Ascending aorta (tissue), 2 donors: ENCODE measurements around the gene SAFB2. TPM values are rescaled to one million over a fixed set of nuclear protein-coding genes. Genes with fewer than 3 reads are reported as not detected.

Source experiments
- DNase-seq, 2 donors: peaks; one replicate each; pipeline ENCODE4 v3.0.0-alpha.2; 2019; ENCODE audit warnings: low spot score in 2 of 2
- H3K27ac ChIP-seq, 2 donors: fragments of 200-600 bp; sonication (generic); one replicate each; pipeline ENCODE4 v1.5.1; 2016 to 2017; ENCODE audit warnings: mild to moderate bottlenecking in 1 of 2
- H3K27me3 ChIP-seq: fragments of 200-600 bp; sonication (generic); one replicate; pipeline ENCODE4 v1.5.1; 2017
- H3K36me3 ChIP-seq, 2 donors: fragments of 200-600 bp; sonication (generic); one replicate each; pipeline ENCODE4 v1.5.1; 2016
- H3K4me1 ChIP-seq, 2 donors: fragments of 200-600 bp; sonication (generic); one replicate each; pipeline ENCODE4 v1.5.1; 2016 to 2017; ENCODE audit warnings: mild to moderate bottlenecking in 1 of 2
- H3K4me3 ChIP-seq, 2 donors: fragments of 200-600 bp; sonication (generic); one replicate each; pipeline ENCODE4 v1.5.1; 2016 to 2017; ENCODE audit warnings: mild to moderate bottlenecking in 1 of 2
- H3K9me3 ChIP-seq, 2 donors: fragments of 200-600 bp; sonication (generic); one replicate each; pipeline ENCODE4 v1.5.1; 2016
- intact Hi-C: fragments of 100-400 bp; cut with DNase I; formaldehyde crosslinking; loops from one replicate; pipeline ENCODE4 v1.15.1; 2023
- total RNA-seq: library from RNA; depleted of rRNA; stranded (reverse); fragments of >200 nt; gene quantifications from one replicate; pipeline ENCODE4 v1.1.0, GENCODE V29; 2016
- TF ChIP-seq, protein P1 (sequence below), 3 experiments: fragments of 200-600 bp in 2 of 3; fragments of 450-650 bp in 1 of 3; sonication (generic) in 2 of 3; IDR thresholded peaks; one replicate each; pipeline ENCODE4 v1.5.1; 2016 to 2019; ENCODE audit warnings: antibody characterized with exemption in 3 of 3, mild to moderate bottlenecking in 1 of 3, moderate library complexity in 1 of 3

Gene SAFB2
- total RNA-seq, 1 donor from 2014 or later: 10.7 TPM

DNA sequence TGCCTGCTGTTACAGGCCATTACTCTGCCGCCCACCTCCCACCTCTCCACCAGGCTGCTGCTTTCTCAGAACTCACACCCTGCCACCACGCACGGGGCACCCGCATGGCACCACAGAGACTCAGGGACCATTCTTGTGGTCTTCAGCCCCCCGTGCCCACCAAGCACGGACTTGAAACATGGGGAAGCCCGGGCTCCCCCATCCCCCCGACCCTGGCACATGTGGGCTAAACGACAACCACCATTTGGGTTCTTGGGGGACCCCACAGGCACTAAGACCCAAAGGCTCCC is 31.8 kb downstream of the SAFB2 start:
- TF ChIP-seq, protein P1, sequence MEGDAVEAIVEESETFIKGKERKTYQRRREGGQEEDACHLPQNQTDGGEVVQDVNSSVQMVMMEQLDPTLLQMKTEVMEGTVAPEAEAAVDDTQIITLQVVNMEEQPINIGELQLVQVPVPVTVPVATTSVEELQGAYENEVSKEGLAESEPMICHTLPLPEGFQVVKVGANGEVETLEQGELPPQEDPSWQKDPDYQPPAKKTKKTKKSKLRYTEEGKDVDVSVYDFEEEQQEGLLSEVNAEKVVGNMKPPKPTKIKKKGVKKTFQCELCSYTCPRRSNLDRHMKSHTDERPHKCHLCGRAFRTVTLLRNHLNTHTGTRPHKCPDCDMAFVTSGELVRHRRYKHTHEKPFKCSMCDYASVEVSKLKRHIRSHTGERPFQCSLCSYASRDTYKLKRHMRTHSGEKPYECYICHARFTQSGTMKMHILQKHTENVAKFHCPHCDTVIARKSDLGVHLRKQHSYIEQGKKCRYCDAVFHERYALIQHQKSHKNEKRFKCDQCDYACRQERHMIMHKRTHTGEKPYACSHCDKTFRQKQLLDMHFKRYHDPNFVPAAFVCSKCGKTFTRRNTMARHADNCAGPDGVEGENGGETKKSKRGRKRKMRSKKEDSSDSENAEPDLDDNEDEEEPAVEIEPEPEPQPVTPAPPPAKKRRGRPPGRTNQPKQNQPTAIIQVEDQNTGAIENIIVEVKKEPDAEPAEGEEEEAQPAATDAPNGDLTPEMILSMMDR (IDR thresholded peaks at IDR 0.05): no peak
- peaks cover 0 to 8% of the 10 kb centered on the region in 2 donors for H3K4me1 ChIP-seq

DNA sequence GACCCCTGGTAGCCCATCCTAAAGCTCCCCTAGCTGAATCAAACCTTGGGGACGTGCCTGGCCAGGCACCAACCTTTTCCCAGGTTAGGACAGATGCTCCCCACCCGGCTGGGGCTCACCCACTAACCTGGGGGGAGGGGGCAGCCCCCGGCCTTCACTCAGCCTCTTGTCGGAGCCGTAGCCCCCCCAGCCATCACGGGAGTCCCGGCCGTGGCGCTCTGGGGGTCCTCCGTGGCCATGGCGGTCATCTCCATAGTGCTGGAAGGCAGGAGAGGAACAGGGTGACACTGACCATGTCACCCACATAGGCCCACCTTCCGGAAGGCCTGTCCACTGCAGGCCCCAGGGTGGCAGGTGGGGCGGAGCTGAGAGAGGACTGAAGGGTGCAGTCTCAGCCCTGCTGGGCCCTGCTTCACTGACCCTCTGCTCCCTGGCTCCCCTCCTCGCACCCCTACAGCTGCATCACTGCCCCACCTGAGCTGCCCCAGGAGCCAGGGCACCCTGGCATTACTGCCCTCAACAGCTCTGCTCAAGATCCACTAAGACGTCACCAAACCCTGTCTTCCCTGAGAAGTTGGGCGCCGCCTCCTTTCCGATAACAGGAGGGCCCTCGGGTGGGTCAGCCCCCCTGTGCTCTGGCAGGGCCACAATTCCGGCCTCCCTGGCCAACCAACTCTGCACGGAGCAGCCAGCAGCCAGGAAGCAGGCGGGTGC is 32.3 kb downstream of the SAFB2 start:
- H3K4me3 ChIP-seq: no peak overlapping the region
- TF ChIP-seq, protein P1 (IDR thresholded peaks at IDR 0.05): no peak
- H3K27me3 ChIP-seq: no peaks in the 10 kb centered on the region
- no peak overlapping the region for H3K27ac ChIP-seq
- H3K36me3 ChIP-seq: peaks cover 81 to 89% of the 10 kb centered on the region in 2 donors
- no peaks in the 10 kb centered on the region for H3K9me3 ChIP-seq
- DNase-seq: no peak
- peaks cover 0 to 12% of the 10 kb centered on the region in 2 donors for H3K4me1 ChIP-seq
- intact Hi-C loops: no loop called here

More for the DNA sequence above, 31.8 kb downstream of the SAFB2 start:
- intact Hi-C loops: no loop called here
- Histone ChIP-seq H3K4me3 (no peak overlapping the region), H3K36me3 (peaks cover 86 to 94% of the 10 kb centered on the region in 2 donors), H3K27ac (no peak overlapping the region), H3K9me3 (no peaks in the 10 kb centered on the region), H3K27me3 (no peaks in the 10 kb centered on the region)
- no peak for DNase-seq

DNA sequence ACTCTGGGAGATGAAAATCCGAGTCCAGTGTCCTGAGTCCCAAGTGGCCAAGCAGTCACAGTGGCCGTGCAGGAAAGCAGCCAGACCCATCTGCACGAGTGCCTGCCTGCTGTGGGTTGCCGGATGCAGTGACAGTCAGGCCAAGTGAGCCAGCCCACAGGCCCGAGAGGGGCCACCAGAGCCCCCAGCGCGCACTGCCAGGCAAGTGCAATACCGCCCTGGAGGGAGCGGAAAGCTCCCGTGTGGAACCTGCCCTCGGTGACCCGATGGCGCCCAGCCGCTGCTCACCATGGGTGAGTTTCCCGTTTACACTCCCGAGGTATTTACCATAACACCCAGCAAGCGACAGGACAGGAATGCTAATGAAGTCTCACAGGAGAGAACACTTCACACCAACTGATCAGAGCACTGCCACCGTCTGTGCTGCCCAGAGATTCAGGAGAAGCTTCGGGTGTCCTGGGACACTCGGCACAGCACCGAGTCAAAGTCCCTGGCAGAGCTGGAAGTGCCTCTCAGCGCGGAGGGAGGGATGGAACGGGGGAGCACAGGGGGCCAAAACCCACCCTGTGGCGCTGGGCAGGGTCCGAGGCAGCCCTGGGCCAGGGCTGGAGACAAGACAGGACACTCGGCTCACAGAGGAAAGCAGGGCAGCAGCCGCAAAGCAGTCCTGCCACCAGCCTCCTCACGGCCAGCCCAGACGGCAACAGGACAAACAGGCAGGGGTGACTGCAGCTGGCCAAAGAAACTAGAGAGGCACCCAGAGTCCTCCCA is 33.5 kb downstream of the SAFB2 start:
- intact Hi-C loops: no loop called here
- Histone ChIP-seq H3K9me3 (no peaks in the 10 kb centered on the region), H3K27ac (no peak overlapping the region), H3K36me3 (peaks cover 69 to 80% of the 10 kb centered on the region in 2 donors), H3K27me3 (no peaks in the 10 kb centered on the region), H3K4me1 (peaks cover 0 to 12% of the 10 kb centered on the region in 2 donors), H3K4me3 (no peak overlapping the region)
- TF ChIP-seq, protein P1 (IDR thresholded peaks at IDR 0.05): no peak
- no peak for DNase-seq

DNA sequence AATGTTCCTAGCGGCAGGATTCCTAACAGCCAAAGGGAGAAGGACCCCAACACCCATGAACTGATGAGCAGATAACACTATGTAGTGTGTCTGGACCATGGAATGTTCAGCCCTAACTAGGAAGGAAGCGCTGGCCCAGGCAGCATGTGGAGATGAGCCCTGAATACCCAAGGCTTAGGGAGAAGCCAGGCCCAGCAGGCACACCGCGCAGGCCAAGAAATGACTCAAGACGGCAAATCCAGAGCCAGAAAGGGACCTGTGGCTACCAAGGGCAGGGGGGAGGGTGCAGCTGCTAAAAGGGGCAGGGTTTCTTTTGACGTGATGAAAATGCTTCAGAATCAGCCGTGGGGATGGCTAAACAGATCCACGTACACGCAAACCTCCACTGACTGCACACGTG is 34.1 kb downstream of the SAFB2 start:
- H3K36me3 ChIP-seq: peaks cover 63 to 78% of the 10 kb centered on the region in 2 donors
- peaks cover 0 to 12% of the 10 kb centered on the region in 2 donors for H3K4me1 ChIP-seq
- TF ChIP-seq, protein P1 (IDR thresholded peaks at IDR 0.05): no peak
- H3K4me3 ChIP-seq: no peak overlapping the region
- H3K27me3 ChIP-seq: no peaks in the 10 kb centered on the region
- H3K9me3 ChIP-seq: no peaks in the 10 kb centered on the region
- no peak overlapping the region for H3K27ac ChIP-seq
- DNase-seq: no peak
- intact Hi-C loops: no loop called here

DNA sequence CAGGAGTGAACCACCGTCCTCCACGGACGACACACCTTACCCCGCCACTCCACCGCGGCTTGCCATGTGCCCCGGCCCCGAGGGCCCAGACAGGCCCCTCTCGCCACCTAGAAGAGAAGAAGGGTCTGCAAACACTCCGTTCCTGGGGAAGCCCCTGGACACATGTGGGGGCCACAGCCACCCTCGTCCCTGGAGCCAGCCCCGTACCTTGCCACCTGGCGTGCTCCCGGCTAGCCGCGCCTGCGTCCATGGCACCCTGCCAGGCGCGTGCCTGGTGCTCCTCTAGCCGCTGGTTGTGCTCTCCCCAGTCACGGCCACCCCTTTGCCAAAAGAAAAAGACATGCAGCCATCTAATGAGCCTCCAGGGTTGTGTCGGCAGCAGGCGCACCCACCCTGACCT is 34.9 kb downstream of the SAFB2 start:
- H3K9me3 ChIP-seq: no peaks in the 10 kb centered on the region
- intact Hi-C loops: no loop called here
- H3K27me3 ChIP-seq: no peaks in the 10 kb centered on the region
- no peak for DNase-seq
- TF ChIP-seq, protein P1 (IDR thresholded peaks at IDR 0.05): no peak
- no peak overlapping the region for H3K4me3 ChIP-seq
- H3K36me3 ChIP-seq: peaks cover 58 to 70% of the 10 kb centered on the region in 2 donors
- H3K27ac ChIP-seq: no peak overlapping the region
- H3K4me1 ChIP-seq: peaks cover 0 to 12% of the 10 kb centered on the region in 2 donors
